Right lobe of liver (tissue), 6 donors: ENCODE measurements around the gene LEO1. TPM values are rescaled to one million over a fixed set of nuclear protein-coding genes. Genes with fewer than 3 reads are reported as not detected.

Source experiments
- ATAC-seq, 4 donors: fragments of 200-7000 bp; cut with Tn5 transposase; one replicate each; pipeline ENCODE4 v1.9.1; 2020; ENCODE audit warnings: mild to moderate bottlenecking in 4 of 4, moderate library complexity in 4 of 4
- DNase-seq, 3 donors: peaks; one replicate each; pipeline ENCODE4 v3.0.0-alpha.2; 2020
- H3K27ac ChIP-seq, 3 donors: fragments of 200-600 bp; one replicate each; pipeline ENCODE4 v1.8.0; 2022
- H3K27me3 ChIP-seq, 2 donors: fragments of 200-600 bp; one replicate each; pipeline ENCODE4 v1.8.0; 2022
- H3K36me3 ChIP-seq, 4 donors: fragments of 200-600 bp; sonication (generic) in 1 of 4; one replicate each; pipeline versions ENCODE4 v1.5.1 to v1.8.0; 2017 to 2022; ENCODE audit warnings: control low read depth in 1 of 4
- H3K4me1 ChIP-seq, 4 donors: fragments of 200-600 bp; sonication (generic) in 1 of 4; one replicate each; pipeline versions ENCODE4 v1.5.1 to v1.8.0; 2017 to 2022; ENCODE audit warnings: control low read depth in 1 of 4
- H3K4me3 ChIP-seq, 3 donors: fragments of 200-600 bp; one replicate each; pipeline ENCODE4 v1.8.0; 2022
- H3K9me3 ChIP-seq, 4 donors: fragments of 200-600 bp; sonication (generic) in 1 of 4; one replicate each; pipeline versions ENCODE4 v1.5.1 to v1.8.0; 2017 to 2022; ENCODE audit warnings: control low read depth in 1 of 4
- CTCF ChIP-seq, 4 donors: fragments of 200-600 bp in 3 of 4; fragments of 450-650 bp in 1 of 4; IDR thresholded peaks; one replicate each; pipeline versions ENCODE4 v1.5.1 to v1.8.0; 2016 to 2022; ENCODE audit warnings: antibody characterized with exemption in 4 of 4, mild to moderate bottlenecking in 2 of 4
- POLR2A ChIP-seq: fragments of 450-650 bp; IDR thresholded peaks from one replicate; pipeline ENCODE4 v1.6.1; 2017; ENCODE audit warnings: antibody characterized with exemption, mild to moderate bottlenecking
- WGBS: methylation state at CpG from one replicate; pipeline ENCODE4 v1.1.6; 2018; ENCODE audit warnings: low coverage, low lambda C conversion rate; ENCODE audit not compliant: insufficient coverage; ENCODE audit errors: missing lambda C conversion rate; 5-methylcytosine and 5-hydroxymethylcytosine counted together
- intact Hi-C, 2 donors: fragments of 100-400 bp; cut with DNase I; formaldehyde crosslinking; loops; one replicate each; pipeline versions ENCODE4 v1.11.2 to v1.14.1; 2022
- total RNA-seq, 6 experiments: library from RNA; depleted of rRNA in 2 of 6; stranded (reverse); fragments of >200 nt in 2 of 6; fragmentation: NEBNext Ultra II Directional in 3 of 6; extraction: Animal tissue kit (Norgen Biotek cat#: 25700) in 3 of 6; gene quantifications; one replicate each; pipeline versions ENCODE4 v1.1.0 to v1.2.4, GENCODE V29; 2016 to 2023
- donor health status: DM: no; HTN: yes; CAD: no.
- donor health status: DM: no; HTN: no; CAD: no.
- donor health status: DM: no; HTN: no; CAD: no.
- donor health status: DM: no; HTN: yes; CAD: no.
- donor health status: DM: no; HTN: yes; CAD: no.

Gene LEO1
- total RNA-seq, 6 experiments from 2014 or later: 8.9 to 20.6 (median 11.9) TPM

GRCh38 chr15:51932161-51932560 is 39.4 kb downstream of the LEO1 start:
- no peak for DNase-seq
- no peak for TF ChIP-seq CTCF (IDR thresholded peaks at IDR 0.05)
- no peak for TF ChIP-seq POLR2A
- H3K27ac ChIP-seq: no peak overlapping the region
- no peaks in the 10 kb centered on the region for H3K9me3 ChIP-seq
- H3K27me3 ChIP-seq: no peaks in the 10 kb centered on the region
- H3K4me1 ChIP-seq: no peaks in the 10 kb centered on the region
- intact Hi-C loops: no loop called here
- peaks cover 0 to under 1% (median 0%) of the 10 kb centered on the region in 4 donors for H3K36me3 ChIP-seq
- no peak overlapping the region for H3K4me3 ChIP-seq
- WGBS: 38% methylated on average over 1 of the region's 1 CpG
- no peak for ATAC-seq

GRCh38 chr15:51931638-51932037 is 39.9 kb downstream of the LEO1 start:
- intact Hi-C loops: no loop called here
- DNase-seq (no peak), ATAC-seq (no peak)

GRCh38 chr15:51931016-51931415 is 40.6 kb downstream of the LEO1 start:
- H3K27ac ChIP-seq: no peak overlapping the region
- no peak overlapping the region for H3K4me3 ChIP-seq
- peaks cover 0 to under 1% (median 0%) of the 10 kb centered on the region in 4 donors for H3K36me3 ChIP-seq
- TF ChIP-seq CTCF (IDR thresholded peaks at IDR 0.05) (no peak), POLR2A (no peak)
- no peaks in the 10 kb centered on the region for H3K4me1 ChIP-seq
- intact Hi-C loops: no loop called here
- no peaks in the 10 kb centered on the region for H3K27me3 ChIP-seq
- no peaks in the 10 kb centered on the region for H3K9me3 ChIP-seq
- ATAC-seq (no peak), DNase-seq (no peak)
- WGBS: 100% methylated on average over 2 of the region's 3 CpGs

More at GRCh38 chr15:51931638-51932037, 39.9 kb downstream of the LEO1 start:
- no peaks in the 10 kb centered on the region for H3K9me3 ChIP-seq
- H3K36me3 ChIP-seq: no peaks in the 10 kb centered on the region
- no peak overlapping the region for H3K27ac ChIP-seq
- TF ChIP-seq POLR2A: no peak
- no peaks in the 10 kb centered on the region for H3K27me3 ChIP-seq
- H3K4me3 ChIP-seq: no peak overlapping the region
- 100% methylated on average over 3 of the region's 4 CpGs for WGBS
- no peaks in the 10 kb centered on the region for H3K4me1 ChIP-seq

GRCh38 chr15:51926809-51927208 is 44.8 kb downstream of the LEO1 start:
- H3K4me3 ChIP-seq: no peak overlapping the region
- 91% methylated on average over 3 of the region's 3 CpGs for WGBS
- no peak overlapping the region for H3K27ac ChIP-seq
- DNase-seq (no peak), ATAC-seq (no peak)
- no peaks in the 10 kb centered on the region for H3K9me3 ChIP-seq
- peaks cover 0 to 31% (median 2%) of the 10 kb centered on the region in 4 donors for H3K36me3 ChIP-seq
- H3K27me3 ChIP-seq: no peaks in the 10 kb centered on the region
- TF ChIP-seq CTCF (IDR thresholded peaks at IDR 0.05) (no peak), POLR2A (no peak)
- no peaks in the 10 kb centered on the region for H3K4me1 ChIP-seq
- intact Hi-C loops: no loop called here

- intact Hi-C loops: no loop called here
- ATAC-seq (peak; percentile 29 to 39 (median 30)), DNase-seq (no peak)
- Histone ChIP-seq H3K4me1 (no peaks in the 10 kb centered on the region), H3K27me3 (no peaks in the 10 kb centered on the region), H3K9me3 (no peaks in the 10 kb centered on the region), H3K4me3 (no peak overlapping the region), H3K27ac (no peak overlapping the region), H3K36me3 (peaks cover 0 to 40% (median 4%) of the 10 kb centered on the region in 4 donors)
- 76% methylated on average over 10 of the region's 11 CpGs for WGBS
- TF ChIP-seq POLR2A (no peak), CTCF (IDR thresholded peaks at IDR 0.05) (no peak)
Measured at GRCh38 chr15:51924156-51925068, 47.2 kb downstream of the LEO1 start.
